OCI-LY7 (cell line): Measurements from ENCODE around the gene LRRC55.

Experiments used
- CTCF ChIP-seq: fragments of 200-600 bp; sonication (generic); conservative IDR thresholded peaks from 2 replicates; pipeline ENCODE4 v1.5.1; 2014; ENCODE audit warnings: mild to moderate bottlenecking, antibody characterized with exemption, low read length, moderate library complexity, mixed read lengths
- EZH2phosphoT487 ChIP-seq: fragments of 200-600 bp; sonication (generic); IDR thresholded peaks from 2 replicates; pipeline ENCODE4 v1.6.1; 2018; ENCODE audit warnings: low read depth, borderline replicate concordance, mild to moderate bottlenecking, mixed run types, antibody characterized with exemption, low read length, moderate library complexity, mixed read lengths

DNA sequence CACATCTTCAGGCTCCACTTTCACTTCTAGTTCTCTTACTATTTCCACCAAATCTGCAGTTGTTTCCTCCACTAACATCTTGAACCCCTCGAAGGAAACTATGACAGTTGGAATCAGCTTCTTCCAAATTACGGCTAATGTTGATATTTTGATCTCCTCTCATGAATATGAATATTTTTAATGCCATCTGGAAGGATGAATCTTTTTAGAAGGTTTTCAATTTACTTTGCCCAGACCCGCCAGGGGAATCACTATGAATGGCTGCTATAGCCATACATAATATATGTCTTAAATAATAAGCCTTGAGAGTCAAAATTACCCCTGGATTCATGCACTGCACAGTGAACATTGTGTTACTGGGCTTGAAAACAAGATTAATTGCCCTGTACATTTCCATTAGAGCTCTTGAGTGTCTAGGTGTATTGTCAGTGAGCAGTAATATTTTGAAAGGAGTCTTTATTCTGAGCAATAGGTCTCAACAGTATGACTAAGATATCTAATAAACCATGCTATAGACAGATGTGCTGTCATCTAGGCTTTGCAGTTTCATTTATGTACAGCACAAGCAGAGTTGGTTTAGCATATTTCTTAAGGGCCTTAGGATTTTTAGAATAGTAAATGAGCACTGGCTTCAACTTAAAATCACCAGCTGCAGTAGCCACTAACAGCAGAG lies 48.3 kb upstream of the LRRC55 start:
- TF ChIP-seq CTCF: no peak
- no peak for TF ChIP-seq EZH2phosphoT487
